HG02571 (cell line): ENCODE measurements around the gene EFHC1.

Experiments
- ATAC-seq: cut with Tn5 transposase; IDR thresholded peaks from one replicate; pipeline ENCODE4 v1.9.1; 2021; ENCODE audit warnings: mild to moderate bottlenecking, moderate library complexity; ENCODE audit not compliant: unreplicated experiment

EFHC1 gene

GRCh38 chr6:52516269-52516668, 96.1 kb downstream of the EFHC1 start:
- ATAC-seq = no peak

GRCh38 chr6:52516943-52517342, 96.8 kb downstream of the EFHC1 start:
- ATAC-seq = no peak

GRCh38 chr6:52517502-52518278, 97.5 kb downstream of the EFHC1 start:
- peak; percentile 94 for ATAC-seq

- ATAC-seq = no peak
These were observed 98.3 kb downstream of the EFHC1 start for GRCh38 chr6:52518279-52518945.

GRCh38 chr6:52519618-52520017, 99.5 kb downstream of the EFHC1 start:
- no peak for ATAC-seq

- ATAC-seq = no peak
These were observed 102.0 kb downstream of the EFHC1 start for GRCh38 chr6:52522151-52522626.

- ATAC-seq = no peak
These were observed 102.5 kb downstream of the EFHC1 start for GRCh38 chr6:52522655-52523054.

- no peak for ATAC-seq
These were observed 103.4 kb downstream of the EFHC1 start for GRCh38 chr6:52523378-52524142.

GRCh38 chr6:52524918-52525317, 104.8 kb downstream of the EFHC1 start:
- no peak for ATAC-seq

GRCh38 chr6:52526634-52527033, 106.5 kb downstream of the EFHC1 start:
- ATAC-seq = no peak

- ATAC-seq = no peak
These were observed 107.3 kb downstream of the EFHC1 start for GRCh38 chr6:52527436-52527835.

GRCh38 chr6:52529311-52529710, 109.2 kb downstream of the EFHC1 start:
- ATAC-seq = peak; percentile 43

- ATAC-seq = no peak
These were observed 110.2 kb downstream of the EFHC1 start for GRCh38 chr6:52530351-52530750.

- ATAC-seq = no peak
These were observed 111.3 kb downstream of the EFHC1 start for GRCh38 chr6:52531396-52531795.

- no peak for ATAC-seq
These were observed 111.7 kb downstream of the EFHC1 start for GRCh38 chr6:52531834-52532233.

- ATAC-seq = no peak
These were observed 112.3 kb downstream of the EFHC1 start for GRCh38 chr6:52532457-52532856.

- no peak for ATAC-seq
These were observed 113.3 kb downstream of the EFHC1 start for GRCh38 chr6:52533491-52533890.

GRCh38 chr6:52534363-52534762, 114.2 kb downstream of the EFHC1 start:
- no peak for ATAC-seq

GRCh38 chr6:52534966-52535390, 114.8 kb downstream of the EFHC1 start:
- ATAC-seq = no peak

GRCh38 chr6:52535711-52536423, 115.7 kb downstream of the EFHC1 start:
- ATAC-seq = peak; percentile 18

GRCh38 chr6:52536424-52536916, 116.3 kb downstream of the EFHC1 start:
- peak; percentile 68 for ATAC-seq
